Liver (tissue), 3 donors: ENCODE measurements around the gene NKX6-1.

Experiments used
- CTCF ChIP-seq: fragments of 150-350 bp; IDR thresholded peaks from 2 replicates; pipeline ENCODE4 v1.5.1; 2017; ENCODE audit warnings: improper control_type of control experiment, low read depth, low read length; ENCODE audit not compliant: missing input control
- EGR1 ChIP-seq, 2 donors: IDR thresholded peaks; 2 replicates each; pipeline ENCODE4 v1.6.1; 2016 to 2018; ENCODE audit warnings: antibody characterized with exemption in 2 of 2, low read depth in 2 of 2
- FOXA1 ChIP-seq: IDR thresholded peaks from 2 replicates; pipeline ENCODE4 v1.6.1; 2016; ENCODE audit warnings: antibody characterized with exemption
- GABPA ChIP-seq, 2 donors: IDR thresholded peaks in 1 of 2; conservative IDR thresholded peaks in 1 of 2; 2 replicates each; pipeline ENCODE4 v1.6.1; 2016; ENCODE audit warnings: antibody characterized with exemption in 2 of 2, mild to moderate bottlenecking in 1 of 2, moderate library complexity in 1 of 2
- JUND ChIP-seq, 2 donors: IDR thresholded peaks; 2 replicates each; pipeline ENCODE4 v1.6.1; 2016; ENCODE audit warnings: antibody characterized with exemption in 2 of 2
- MAX ChIP-seq: IDR thresholded peaks from 2 replicates; pipeline ENCODE4 v1.6.1; 2016; ENCODE audit warnings: antibody characterized with exemption
- NR2F2 ChIP-seq: IDR thresholded peaks from 2 replicates; pipeline ENCODE4 v1.6.1; 2016; ENCODE audit warnings: antibody characterized with exemption
- RAD21 ChIP-seq, 2 donors: IDR thresholded peaks; 2 replicates each; pipeline ENCODE4 v1.6.1; 2016; ENCODE audit warnings: antibody characterized with exemption in 2 of 2, mild to moderate bottlenecking in 2 of 2
- REST ChIP-seq: IDR thresholded peaks from 2 replicates; pipeline ENCODE4 v1.6.1; 2016; ENCODE audit warnings: antibody characterized with exemption, mild to moderate bottlenecking
- RXRA ChIP-seq, 2 donors: IDR thresholded peaks; 2 replicates each; pipeline ENCODE4 v1.6.1; 2017 to 2018; ENCODE audit warnings: antibody characterized with exemption in 2 of 2, mild to moderate bottlenecking in 1 of 2
- SP1 ChIP-seq: IDR thresholded peaks from 2 replicates; pipeline ENCODE4 v1.6.1; 2018; ENCODE audit warnings: antibody characterized with exemption, mild to moderate bottlenecking
- TAF1 ChIP-seq: conservative IDR thresholded peaks from 2 replicates; pipeline ENCODE4 v1.6.1; 2016; ENCODE audit warnings: antibody characterized with exemption, mild to moderate bottlenecking
- YY1 ChIP-seq: IDR thresholded peaks from 2 replicates; pipeline ENCODE4 v1.6.1; 2016; ENCODE audit warnings: antibody characterized with exemption, mild to moderate bottlenecking
- TF ChIP-seq, protein P1 (sequence below): IDR thresholded peaks from 2 replicates; pipeline ENCODE4 v1.6.1; 2016; ENCODE audit warnings: antibody characterized with exemption
- donor health status: healthy.
- donor health status: healthy.

- TF ChIP-seq CTCF: no peak
- TF ChIP-seq MAX: no peak
- TF ChIP-seq EGR1 (IDR thresholded peaks at IDR 0.05; ENCODE audit: low read depth in 2 of 2): no peak
- no peak for TF ChIP-seq REST
- no peak for TF ChIP-seq TAF1
- TF ChIP-seq GABPA (IDR thresholded peaks at IDR 0.05 in 1 of 2, conservative IDR thresholded peaks at IDR 0.05 in 1 of 2): no peak
- TF ChIP-seq SP1: no peak
- TF ChIP-seq YY1: no peak
- TF ChIP-seq, protein P1, sequence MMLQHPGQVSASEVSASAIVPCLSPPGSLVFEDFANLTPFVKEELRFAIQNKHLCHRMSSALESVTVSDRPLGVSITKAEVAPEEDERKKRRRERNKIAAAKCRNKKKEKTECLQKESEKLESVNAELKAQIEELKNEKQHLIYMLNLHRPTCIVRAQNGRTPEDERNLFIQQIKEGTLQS: no peak
- TF ChIP-seq RAD21 (IDR thresholded peaks at IDR 0.05): no peak
- no peak for TF ChIP-seq RXRA (IDR thresholded peaks at IDR 0.05)
- no peak for TF ChIP-seq JUND (IDR thresholded peaks at IDR 0.05)
- no peak for TF ChIP-seq NR2F2
- TF ChIP-seq FOXA1: no peak
These were observed 4.6 kb downstream of the NKX6-1 start for GRCh38 chr4:84494531-84494930.
